Caki2 (cell line): ENCODE results near the gene OTX2. TPM values are rescaled to one million over a fixed set of nuclear protein-coding genes. Genes with fewer than 3 reads are reported as not detected.

Source experiments
- DNase-seq: peaks from one replicate; pipeline ENCODE4 v3.0.0-alpha.2; 2015; ENCODE audit warnings: low read depth
- in situ Hi-C: cut with HindIII; loops from 2 replicates; pipeline ENCODE4 v1.10.0; 2016; ENCODE audit warnings: low sequenced_read_pairs, low pct_unique_long_range_greater_than_20kb, mixed read lengths
- total RNA-seq: library from RNA; depleted of rRNA; stranded (reverse); fragments of >200 nt; shearing (Covaris generic); gene quantifications from 2 replicates; pipeline ENCODE4 v1.2.3, GENCODE V29; 2014; ENCODE audit warnings: low replicate concordance; rRNA removed

The OTX2 gene
- not detected in 2 replicates for total RNA-seq

GRCh38 chr14:56810147-56810719 is at the start of gene OTX2:
OTX2 (minus strand) TSS chr14:56810479; CDS start chr14:56805456, 5,023 bp downstream.
- DNase-seq, result no peak
- in situ Hi-C loops, result no loop called here

GRCh38 chr14:56858422-56858821 is 48.1 kb upstream of the OTX2 start:
- DNase-seq, result no peak
- in situ Hi-C loops, result no loop called here

GRCh38 chr14:56857216-56857615 is 46.9 kb upstream of the OTX2 start:
- in situ Hi-C loops, result no loop called here
- no peak for DNase-seq

GRCh38 chr14:56855891-56856461 is 45.7 kb upstream of the OTX2 start:
- in situ Hi-C loops, result no loop called here
- no peak for DNase-seq

- no peak for DNase-seq
- in situ Hi-C loops, result no loop called here
Observed at GRCh38 chr14:56854325-56854724, 44.0 kb upstream of the OTX2 start.

- in situ Hi-C loops, result no loop called here
- no peak for DNase-seq
Observed at GRCh38 chr14:56846970-56847930, 37.0 kb upstream of the OTX2 start.

- DNase-seq, result no peak
- in situ Hi-C loops, result no loop called here
Observed at GRCh38 chr14:56844406-56845002, 34.2 kb upstream of the OTX2 start.

- DNase-seq, result no peak
- in situ Hi-C loops, result no loop called here
Observed at GRCh38 chr14:56841611-56842010, 31.3 kb upstream of the OTX2 start.

- in situ Hi-C loops, result no loop called here
- DNase-seq, result no peak
Observed at GRCh38 chr14:56840221-56840620, 29.9 kb upstream of the OTX2 start.

GRCh38 chr14:56829151-56829550 is 18.9 kb upstream of the OTX2 start:
- no peak for DNase-seq
- in situ Hi-C loops, result no loop called here

GRCh38 chr14:56826214-56826613 is 15.9 kb upstream of the OTX2 start:
- DNase-seq, result no peak
- in situ Hi-C loops, result no loop called here

GRCh38 chr14:56821805-56822610 is 11.7 kb upstream of the OTX2 start:
- in situ Hi-C loops, result no loop called here
- DNase-seq, result peak; percentile 89

GRCh38 chr14:56821177-56821576 is 10.9 kb upstream of the OTX2 start:
- peak; percentile 2 for DNase-seq
- in situ Hi-C loops, result no loop called here

GRCh38 chr14:56817396-56817921 is 7.2 kb upstream of the OTX2 start:
- in situ Hi-C loops, result no loop called here

GRCh38 chr14:56816574-56817391 is 6.5 kb upstream of the OTX2 start:
- no peak for DNase-seq
- in situ Hi-C loops, result no loop called here

More at GRCh38 chr14:56817396-56817921, 7.2 kb upstream of the OTX2 start:
- DNase-seq, result no peak

- no peak for DNase-seq
- in situ Hi-C loops, result no loop called here
Observed at GRCh38 chr14:56815745-56816144, 5.5 kb upstream of the OTX2 start.
